ENCODE data around the gene CREBRF.
A peak's percentile ranks its signal among the peaks of the same experiment; 100 is the strongest.
"Not testable (repeated sequence)": the region's sequence is repeated elsewhere in the genome, so short reads cannot be mapped to it uniquely, and the experiment has no call there.

CREBRF gene

GRCh38 chr5:173018358-173018757, 37.8 kb upstream of the CREBRF start:
- Histone ChIP-seq H3K27me3 (ENCODE audit: insufficient read depth, low read length) (no peaks in the 10 kb centered on the region), H2AFZ (ENCODE audit: low read length, unreplicated experiment) (no peak overlapping the region), H3K4me1 (ENCODE audit: control insufficient read depth, insufficient read depth, low read length, unreplicated experiment) (peaks cover 28% of the 10 kb centered on the region), H3K27ac (ENCODE audit: low read depth, low read length) (no peak overlapping the region), H3K36me3 (ENCODE audit: insufficient read depth, low read length) (no peaks in the 10 kb centered on the region), H3K79me2 (ENCODE audit: control insufficient read depth, insufficient read depth, low read length, unreplicated experiment) (peaks cover 45% of the 10 kb centered on the region), H3K4me3 (ENCODE audit: low read depth, low read length) (no peak overlapping the region)

- Histone ChIP-seq H2AFZ (ENCODE audit: low read length, unreplicated experiment) (no peak overlapping the region), H3K4me3 (ENCODE audit: low read depth, low read length) (peak overlapping the region; percentile 26; the same call in 1 of the 2 replicates), H3K79me2 (ENCODE audit: control insufficient read depth, insufficient read depth, low read length, unreplicated experiment) (peaks cover 38% of the 10 kb centered on the region), H3K27ac (ENCODE audit: low read depth, low read length) (no peak overlapping the region), H3K27me3 (ENCODE audit: insufficient read depth, low read length) (no peaks in the 10 kb centered on the region), H3K4me1 (ENCODE audit: control insufficient read depth, insufficient read depth, low read length, unreplicated experiment) (peaks cover 28% of the 10 kb centered on the region), H3K36me3 (ENCODE audit: insufficient read depth, low read length) (no peaks in the 10 kb centered on the region)
Measured at GRCh38 chr5:173020154-173020581, 36.0 kb upstream of the CREBRF start.

GRCh38 chr5:173020643-173021042, 35.5 kb upstream of the CREBRF start:
- peaks cover 36% of the 10 kb centered on the region for H3K79me2 ChIP-seq (ENCODE audit: control insufficient read depth, insufficient read depth, low read length, unreplicated experiment)

GRCh38 chr5:173025651-173026050, 30.5 kb upstream of the CREBRF start:
- Histone ChIP-seq H2AFZ (ENCODE audit: low read length, unreplicated experiment) (no peak overlapping the region), H3K4me3 (ENCODE audit: low read depth, low read length) (no peak overlapping the region), H3K27me3 (ENCODE audit: insufficient read depth, low read length) (no peaks in the 10 kb centered on the region), H3K27ac (ENCODE audit: low read depth, low read length) (no peak overlapping the region), H3K36me3 (ENCODE audit: insufficient read depth, low read length) (no peaks in the 10 kb centered on the region), H3K79me2 (ENCODE audit: control insufficient read depth, insufficient read depth, low read length, unreplicated experiment) (peaks cover 23% of the 10 kb centered on the region), H3K4me1 (ENCODE audit: control insufficient read depth, insufficient read depth, low read length, unreplicated experiment) (peaks cover 19% of the 10 kb centered on the region)

More at GRCh38 chr5:173020643-173021042, 35.5 kb upstream of the CREBRF start:
- no peak overlapping the region for H3K27ac ChIP-seq (ENCODE audit: low read depth, low read length)
- no peak overlapping the region for H2AFZ ChIP-seq (ENCODE audit: low read length, unreplicated experiment)
- H3K36me3 ChIP-seq (ENCODE audit: insufficient read depth, low read length) = no peaks in the 10 kb centered on the region
- no peak overlapping the region for H3K4me3 ChIP-seq (ENCODE audit: low read depth, low read length)
- peaks cover 24% of the 10 kb centered on the region for H3K4me1 ChIP-seq (ENCODE audit: control insufficient read depth, insufficient read depth, low read length, unreplicated experiment)
- no peaks in the 10 kb centered on the region for H3K27me3 ChIP-seq (ENCODE audit: insufficient read depth, low read length)

GRCh38 chr5:173027905-173028304, 28.2 kb upstream of the CREBRF start:
- Histone ChIP-seq H3K27ac (ENCODE audit: low read depth, low read length) (no peak overlapping the region), H3K4me3 (ENCODE audit: low read depth, low read length) (no peak overlapping the region), H3K79me2 (ENCODE audit: control insufficient read depth, insufficient read depth, low read length, unreplicated experiment) (peaks cover 23% of the 10 kb centered on the region), H3K4me1 (ENCODE audit: control insufficient read depth, insufficient read depth, low read length, unreplicated experiment) (peaks cover 16% of the 10 kb centered on the region), H3K36me3 (ENCODE audit: insufficient read depth, low read length) (no peaks in the 10 kb centered on the region), H2AFZ (ENCODE audit: low read length, unreplicated experiment) (no peak overlapping the region), H3K27me3 (ENCODE audit: insufficient read depth, low read length) (no peaks in the 10 kb centered on the region)

- Histone ChIP-seq H3K27me3 (ENCODE audit: insufficient read depth, low read length) (no peaks in the 10 kb centered on the region), H3K4me1 (ENCODE audit: control insufficient read depth, insufficient read depth, low read length, unreplicated experiment) (peaks cover 16% of the 10 kb centered on the region), H3K4me3 (ENCODE audit: low read depth, low read length) (no peak overlapping the region), H2AFZ (ENCODE audit: low read length, unreplicated experiment) (no peak overlapping the region), H3K36me3 (ENCODE audit: insufficient read depth, low read length) (no peaks in the 10 kb centered on the region), H3K27ac (ENCODE audit: low read depth, low read length) (no peak overlapping the region), H3K79me2 (ENCODE audit: control insufficient read depth, insufficient read depth, low read length, unreplicated experiment) (peaks cover 23% of the 10 kb centered on the region)
Measured at GRCh38 chr5:173028811-173029327, 27.3 kb upstream of the CREBRF start.

GRCh38 chr5:173029499-173029921, 26.6 kb upstream of the CREBRF start:
- H3K27ac ChIP-seq (ENCODE audit: low read depth, low read length) = no peak overlapping the region
- H3K36me3 ChIP-seq (ENCODE audit: insufficient read depth, low read length) = no peaks in the 10 kb centered on the region

GRCh38 chr5:173032096-173032495, 24.1 kb upstream of the CREBRF start:
- not testable (repeated sequence) for H3K27me3 ChIP-seq (ENCODE audit: insufficient read depth, low read length); H3K4me3 ChIP-seq (ENCODE audit: low read depth, low read length); H3K27ac ChIP-seq (ENCODE audit: low read depth, low read length); H3K36me3 ChIP-seq (ENCODE audit: insufficient read depth, low read length); H2AFZ ChIP-seq (ENCODE audit: low read length, unreplicated experiment)
- Histone ChIP-seq H3K4me1 (ENCODE audit: control insufficient read depth, insufficient read depth, low read length, unreplicated experiment) (peaks cover 27% of the 10 kb centered on the region), H3K79me2 (ENCODE audit: control insufficient read depth, insufficient read depth, low read length, unreplicated experiment) (peaks cover 15% of the 10 kb centered on the region)

More at GRCh38 chr5:173029499-173029921, 26.6 kb upstream of the CREBRF start:
- no peaks in the 10 kb centered on the region for H3K27me3 ChIP-seq (ENCODE audit: insufficient read depth, low read length)
- no peak overlapping the region for H2AFZ ChIP-seq (ENCODE audit: low read length, unreplicated experiment)
- H3K4me3 ChIP-seq (ENCODE audit: low read depth, low read length) = no peak overlapping the region
- peaks cover 16% of the 10 kb centered on the region for H3K4me1 ChIP-seq (ENCODE audit: control insufficient read depth, insufficient read depth, low read length, unreplicated experiment)
- peaks cover 20% of the 10 kb centered on the region for H3K79me2 ChIP-seq (ENCODE audit: control insufficient read depth, insufficient read depth, low read length, unreplicated experiment)

GRCh38 chr5:173032730-173033129, 23.4 kb upstream of the CREBRF start:
- Histone ChIP-seq H3K4me3 (ENCODE audit: low read depth, low read length) (no peak overlapping the region), H3K79me2 (ENCODE audit: control insufficient read depth, insufficient read depth, low read length, unreplicated experiment) (peaks cover 15% of the 10 kb centered on the region), H3K4me1 (ENCODE audit: control insufficient read depth, insufficient read depth, low read length, unreplicated experiment) (peaks cover 27% of the 10 kb centered on the region), H3K36me3 (ENCODE audit: insufficient read depth, low read length) (peaks cover 5% of the 10 kb centered on the region; the same call in 1 of the 2 replicates), H3K27ac (ENCODE audit: low read depth, low read length) (no peak overlapping the region), H2AFZ (ENCODE audit: low read length, unreplicated experiment) (no peak overlapping the region), H3K27me3 (ENCODE audit: insufficient read depth, low read length) (no peaks in the 10 kb centered on the region)

- H3K27me3 ChIP-seq (ENCODE audit: insufficient read depth, low read length) = no peaks in the 10 kb centered on the region
- peaks cover 22% of the 10 kb centered on the region for H3K4me1 ChIP-seq (ENCODE audit: control insufficient read depth, insufficient read depth, low read length, unreplicated experiment)
- no peak overlapping the region for H2AFZ ChIP-seq (ENCODE audit: low read length, unreplicated experiment)
- no peak overlapping the region for H3K4me3 ChIP-seq (ENCODE audit: low read depth, low read length)
- peaks cover 11% of the 10 kb centered on the region for H3K79me2 ChIP-seq (ENCODE audit: control insufficient read depth, insufficient read depth, low read length, unreplicated experiment)
- H3K27ac ChIP-seq (ENCODE audit: low read depth, low read length) = no peak overlapping the region
- peaks cover 5% of the 10 kb centered on the region; the same call in 1 of the 2 replicates for H3K36me3 ChIP-seq (ENCODE audit: insufficient read depth, low read length)
Measured at GRCh38 chr5:173033923-173034322, 22.2 kb upstream of the CREBRF start.

- H3K4me3 ChIP-seq (ENCODE audit: low read depth, low read length) = no peak overlapping the region
- H3K4me1 ChIP-seq (ENCODE audit: control insufficient read depth, insufficient read depth, low read length, unreplicated experiment) = peaks cover 11% of the 10 kb centered on the region
- H3K27me3 ChIP-seq (ENCODE audit: insufficient read depth, low read length) = no peaks in the 10 kb centered on the region
- H3K36me3 ChIP-seq (ENCODE audit: insufficient read depth, low read length) = peaks cover 5% of the 10 kb centered on the region; the same call in 1 of the 2 replicates
- H3K79me2 ChIP-seq (ENCODE audit: control insufficient read depth, insufficient read depth, low read length, unreplicated experiment) = peaks cover 3% of the 10 kb centered on the region
- no peak overlapping the region for H2AFZ ChIP-seq (ENCODE audit: low read length, unreplicated experiment)
- peak overlapping the region; percentile 61 for H3K27ac ChIP-seq (ENCODE audit: low read depth, low read length)
Measured at GRCh38 chr5:173035904-173036707, 20.0 kb upstream of the CREBRF start.

All from ACC112 (cell line).